Upper lobe of left lung (tissue), 4 donors: ENCODE data around the gene PFKFB4.

ENCODE experiments used
- POLR2AphosphoS5 ChIP-seq, 2 donors: sonication (generic); formaldehyde crosslinking; IDR thresholded peaks; one replicate each; pipeline ENCODE4 v1.5.1; 2017; ENCODE audit warnings: antibody characterized with exemption in 2 of 2
- TF ChIP-seq, protein P1 (sequence below), 6 experiments: fragments of 450-650 bp in 4 of 6; fragments of 200-600 bp in 2 of 6; sonication (generic) in 2 of 6; IDR thresholded peaks; one replicate each; pipeline ENCODE4 v1.5.1; 2016 to 2019; ENCODE audit warnings: antibody characterized with exemption in 6 of 6

DNA sequence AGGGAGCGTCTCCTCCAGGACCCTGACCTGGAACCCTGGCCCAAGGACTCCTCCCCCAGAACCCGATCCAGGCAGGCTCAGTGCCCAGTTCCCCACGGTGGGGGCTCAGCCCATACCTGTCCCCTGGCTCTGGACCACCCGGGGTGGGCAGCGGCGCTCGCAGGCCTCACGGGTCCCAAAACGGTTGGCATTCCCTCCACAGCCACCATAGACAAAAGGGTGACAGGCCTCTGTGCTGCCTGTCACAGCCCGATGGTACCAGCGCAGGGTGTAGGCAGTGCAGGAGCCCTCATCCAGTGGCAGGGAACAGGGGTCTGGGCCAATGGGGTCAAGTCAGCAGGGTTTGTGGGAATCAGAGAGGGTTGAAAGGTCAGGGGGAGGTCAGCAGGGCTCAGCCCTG, 8.1 kb upstream of the PFKFB4 start:
- TF ChIP-seq, protein P1, sequence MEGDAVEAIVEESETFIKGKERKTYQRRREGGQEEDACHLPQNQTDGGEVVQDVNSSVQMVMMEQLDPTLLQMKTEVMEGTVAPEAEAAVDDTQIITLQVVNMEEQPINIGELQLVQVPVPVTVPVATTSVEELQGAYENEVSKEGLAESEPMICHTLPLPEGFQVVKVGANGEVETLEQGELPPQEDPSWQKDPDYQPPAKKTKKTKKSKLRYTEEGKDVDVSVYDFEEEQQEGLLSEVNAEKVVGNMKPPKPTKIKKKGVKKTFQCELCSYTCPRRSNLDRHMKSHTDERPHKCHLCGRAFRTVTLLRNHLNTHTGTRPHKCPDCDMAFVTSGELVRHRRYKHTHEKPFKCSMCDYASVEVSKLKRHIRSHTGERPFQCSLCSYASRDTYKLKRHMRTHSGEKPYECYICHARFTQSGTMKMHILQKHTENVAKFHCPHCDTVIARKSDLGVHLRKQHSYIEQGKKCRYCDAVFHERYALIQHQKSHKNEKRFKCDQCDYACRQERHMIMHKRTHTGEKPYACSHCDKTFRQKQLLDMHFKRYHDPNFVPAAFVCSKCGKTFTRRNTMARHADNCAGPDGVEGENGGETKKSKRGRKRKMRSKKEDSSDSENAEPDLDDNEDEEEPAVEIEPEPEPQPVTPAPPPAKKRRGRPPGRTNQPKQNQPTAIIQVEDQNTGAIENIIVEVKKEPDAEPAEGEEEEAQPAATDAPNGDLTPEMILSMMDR (IDR thresholded peaks at IDR 0.05), result no peak
- no peak for TF ChIP-seq POLR2AphosphoS5 (IDR thresholded peaks at IDR 0.05)
